ENCODE measurements around the gene FANCE. TPM values are rescaled to one million over a fixed set of nuclear protein-coding genes. Genes with fewer than 3 reads are reported as not detected.
A peak's percentile ranks its signal among the peaks of the same experiment; 100 is the strongest.

FANCE gene
- polyA plus RNA-seq, 3 donors, result 1.8 to 3.0 (median 2.9) TPM

GRCh38 chr6:35426074-35426473, 26.1 kb upstream of the FANCE start:
- WGBS (ENCODE audit: insufficient coverage), result 25% methylated on average over 7 of the region's 8 CpGs
- Mint-ChIP-seq H3K27ac (peak overlapping the region; percentile 57 to 82 (median 72)), H3K4me3 (peak overlapping the region; percentile 56 to 62), H3K27me3 (ENCODE audit: low read depth in 3 of 3) (peaks cover 1 to 5% (median 2%) of the 10 kb centered on the region in 3 donors), H3K9me3 (peaks cover 21 to 37% (median 32%) of the 10 kb centered on the region in 7 donors), H3K4me1 (peaks cover 22% of the 10 kb centered on the region), H3K36me3 (peaks cover 43 to 59% of the 10 kb centered on the region in 2 donors)
- Histone ChIP-seq H3K9ac (ENCODE audit: insufficient read depth, low read length, poor library complexity, severe bottlenecking) (no peak overlapping the region), H3K4me1 (ENCODE audit: control insufficient read depth in 1 of 2, insufficient read depth in 2 of 2, low read length in 2 of 2) (peaks cover 23% of the 10 kb centered on the region in 2 donors), H3K9me3 (replicated peaks in 1 of 2; ENCODE audit: control insufficient read depth in 1 of 2, insufficient read depth in 1 of 2, low read length in 2 of 2) (peaks cover 27 to 34% of the 10 kb centered on the region in 2 donors), H4K20me1 (ENCODE audit: insufficient read depth, low read length) (peaks cover 6% of the 10 kb centered on the region), H3K4me2 (replicated peaks; ENCODE audit: extremely low read depth, low read length, poor library complexity, severe bottlenecking) (peak overlapping the region; percentile 54), H2AFZ (ENCODE audit: insufficient read depth, low read depth, low read length, poor library complexity, severe bottlenecking) (no peak overlapping the region), H3K36me3 (replicated peaks in 1 of 2; ENCODE audit: control insufficient read depth in 1 of 2, insufficient read depth in 2 of 2, low read length in 2 of 2) (peaks cover 21 to 34% of the 10 kb centered on the region in 2 donors), H3K79me2 (ENCODE audit: insufficient read depth, low read length) (no peaks in the 10 kb centered on the region), H3K4me3 (replicated peaks in 1 of 3; ENCODE audit: low read depth in 2 of 3, low read length in 3 of 3) (peak overlapping the region in 1 of 3 experiments; percentile 41), H3K27ac (ENCODE audit: low read depth in 1 of 2, low read length in 2 of 2) (peak overlapping the region; percentile 25 to 35), H3K27me3 (ENCODE audit: control insufficient read depth in 2 of 2, insufficient read depth in 2 of 2, low read length in 2 of 2) (no peaks in the 10 kb centered on the region)
- intact Hi-C loops (cut with micrococcal nuclease), result no loop called here
- TF ChIP-seq, protein P1, sequence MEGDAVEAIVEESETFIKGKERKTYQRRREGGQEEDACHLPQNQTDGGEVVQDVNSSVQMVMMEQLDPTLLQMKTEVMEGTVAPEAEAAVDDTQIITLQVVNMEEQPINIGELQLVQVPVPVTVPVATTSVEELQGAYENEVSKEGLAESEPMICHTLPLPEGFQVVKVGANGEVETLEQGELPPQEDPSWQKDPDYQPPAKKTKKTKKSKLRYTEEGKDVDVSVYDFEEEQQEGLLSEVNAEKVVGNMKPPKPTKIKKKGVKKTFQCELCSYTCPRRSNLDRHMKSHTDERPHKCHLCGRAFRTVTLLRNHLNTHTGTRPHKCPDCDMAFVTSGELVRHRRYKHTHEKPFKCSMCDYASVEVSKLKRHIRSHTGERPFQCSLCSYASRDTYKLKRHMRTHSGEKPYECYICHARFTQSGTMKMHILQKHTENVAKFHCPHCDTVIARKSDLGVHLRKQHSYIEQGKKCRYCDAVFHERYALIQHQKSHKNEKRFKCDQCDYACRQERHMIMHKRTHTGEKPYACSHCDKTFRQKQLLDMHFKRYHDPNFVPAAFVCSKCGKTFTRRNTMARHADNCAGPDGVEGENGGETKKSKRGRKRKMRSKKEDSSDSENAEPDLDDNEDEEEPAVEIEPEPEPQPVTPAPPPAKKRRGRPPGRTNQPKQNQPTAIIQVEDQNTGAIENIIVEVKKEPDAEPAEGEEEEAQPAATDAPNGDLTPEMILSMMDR (IDR thresholded peaks at IDR 0.05), result no peak
- peak; percentile 25 to 54 (median 49) for DNase-seq

DNA sequence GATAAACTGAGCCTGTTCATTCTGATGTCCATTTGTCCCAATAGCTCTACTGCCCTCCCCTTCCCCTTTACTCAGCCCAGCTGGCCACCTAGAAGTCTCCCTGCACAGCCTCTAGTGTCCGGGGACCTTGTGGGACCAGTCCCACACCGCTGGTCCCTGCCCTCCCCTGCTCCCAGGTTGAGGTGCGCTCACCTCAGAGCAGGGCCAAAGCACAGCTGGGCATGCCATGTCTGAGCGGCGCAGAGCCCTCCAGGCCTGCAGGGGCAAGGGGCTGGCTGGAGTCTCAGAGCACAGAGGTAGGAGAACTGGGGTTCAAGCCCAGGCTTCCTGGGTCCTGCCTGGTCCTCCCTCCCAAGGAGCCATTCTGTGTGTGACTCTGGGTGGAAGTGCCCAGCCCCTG, 24.7 kb upstream of the FANCE start:
- Mint-ChIP-seq H3K27me3 (ENCODE audit: low read depth in 3 of 3) (peaks cover 1 to 5% (median 2%) of the 10 kb centered on the region in 3 donors), H3K36me3 (peaks cover 33 to 49% of the 10 kb centered on the region in 2 donors), H3K4me1 (peaks cover 22% of the 10 kb centered on the region), H3K4me3 (no peak overlapping the region), H3K9me3 (peaks cover 21 to 37% (median 32%) of the 10 kb centered on the region in 7 donors), H3K27ac (no peak overlapping the region)
- Histone ChIP-seq H3K27me3 (ENCODE audit: control insufficient read depth in 2 of 2, insufficient read depth in 2 of 2, low read length in 2 of 2) (no peaks in the 10 kb centered on the region), H3K9ac (ENCODE audit: insufficient read depth, low read length, poor library complexity, severe bottlenecking) (no peak overlapping the region), H2AFZ (ENCODE audit: insufficient read depth, low read depth, low read length, poor library complexity, severe bottlenecking) (no peak overlapping the region), H3K36me3 (replicated peaks in 1 of 2; ENCODE audit: control insufficient read depth in 1 of 2, insufficient read depth in 2 of 2, low read length in 2 of 2) (peaks cover 12 to 25% of the 10 kb centered on the region in 2 donors), H3K9me3 (replicated peaks in 1 of 2; ENCODE audit: control insufficient read depth in 1 of 2, insufficient read depth in 1 of 2, low read length in 2 of 2) (peaks cover 27 to 34% of the 10 kb centered on the region in 2 donors), H4K20me1 (ENCODE audit: insufficient read depth, low read length) (peaks cover 6% of the 10 kb centered on the region), H3K79me2 (ENCODE audit: insufficient read depth, low read length) (no peaks in the 10 kb centered on the region), H3K4me2 (replicated peaks; ENCODE audit: extremely low read depth, low read length, poor library complexity, severe bottlenecking) (no peak overlapping the region), H3K4me1 (ENCODE audit: control insufficient read depth in 1 of 2, insufficient read depth in 2 of 2, low read length in 2 of 2) (peaks cover 23% of the 10 kb centered on the region in 2 donors), H3K4me3 (replicated peaks in 1 of 3; ENCODE audit: low read depth in 2 of 3, low read length in 3 of 3) (no peak overlapping the region), H3K27ac (ENCODE audit: low read depth in 1 of 2, low read length in 2 of 2) (no peak overlapping the region)
- TF ChIP-seq, protein P1 (IDR thresholded peaks at IDR 0.05), result no peak
- intact Hi-C loops (cut with micrococcal nuclease), result no loop called here
- 97% methylated on average over 5 of the region's 5 CpGs for WGBS (ENCODE audit: insufficient coverage)
- no peak for DNase-seq

Data from CD14-positive monocyte (primary cell).